Transverse colon (tissue), 4 donors: ENCODE results near the gene ZNF283.

Source experiments
- CTCF ChIP-seq, 5 experiments: fragments of 200-600 bp in 3 of 5; fragments of 450-650 bp in 2 of 5; sonication (generic) in 3 of 5; IDR thresholded peaks; 1 replicate in 2 of 5; 2 replicates in 3 of 5; pipeline ENCODE4 v1.5.1; 2016 to 2017; ENCODE audit warnings: antibody characterized with exemption in 5 of 5, inconsistent platforms in 3 of 5, mild to moderate bottlenecking in 2 of 5, moderate library complexity in 1 of 5
- POLR2A ChIP-seq: fragments of 450-650 bp; IDR thresholded peaks from one replicate; pipeline ENCODE4 v1.6.1; 2016; ENCODE audit warnings: antibody characterized with exemption, mild to moderate bottlenecking, moderate library complexity
- POLR2AphosphoS5 ChIP-seq, 3 donors: sonication (generic); formaldehyde crosslinking; IDR thresholded peaks; one replicate each; pipeline ENCODE4 v1.6.1; 2016; ENCODE audit warnings: antibody characterized with exemption in 3 of 3

DNA sequence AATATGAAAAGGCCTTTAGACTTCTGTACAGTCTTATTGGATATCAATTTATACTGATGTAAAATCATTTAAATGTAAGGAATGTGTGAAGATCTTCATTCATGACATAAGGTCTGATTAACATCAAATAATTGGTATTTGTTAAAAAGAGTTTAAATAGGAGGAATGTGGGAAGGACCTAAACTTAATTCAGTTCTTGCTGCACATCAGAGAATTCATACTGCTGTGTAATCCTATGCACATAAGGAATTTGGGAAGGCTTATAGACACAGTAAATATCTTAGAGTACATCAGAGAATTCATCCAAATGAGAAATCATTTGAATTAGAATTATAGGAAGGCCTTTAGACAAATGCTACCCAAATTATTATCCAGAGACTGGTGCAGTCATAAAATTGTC, 21.7 kb downstream of the ZNF283 start:
- TF ChIP-seq CTCF (IDR thresholded peaks at IDR 0.05) (no peak), POLR2AphosphoS5 (IDR thresholded peaks at IDR 0.05) (no peak), POLR2A (no peak)
